H1 (cell line): Measurements from ENCODE around the gene DDN.

Experiments
- CTBP2 ChIP-seq: IDR thresholded peaks from 2 replicates; pipeline ENCODE4 v1.7.0; 2011; ENCODE audit warnings: borderline replicate concordance, mild to moderate bottlenecking, moderate library complexity, mixed read lengths, low read length; ENCODE audit not compliant: insufficient read depth, insufficient read length
- CTCF ChIP-seq, 3 experiments: IDR thresholded peaks; 1 replicate in 2 of 3; 2 replicates in 1 of 3; pipeline versions ENCODE4 v1.5.1 to v1.6.1; 2011; ENCODE audit warnings: low read length in 3 of 3, mild to moderate bottlenecking in 3 of 3, inconsistent platforms in 2 of 3, low read depth in 1 of 3, moderate library complexity in 1 of 3; ENCODE audit not compliant: insufficient read depth in 1 of 3; ENCODE audit errors: control extremely low read depth in 1 of 3
- EP300 ChIP-seq, 2 experiments: IDR thresholded peaks; 1 replicate in 1 of 2; 2 replicates in 1 of 2; pipeline ENCODE4 v1.6.1; 2011 to 2012; ENCODE audit warnings: low read depth in 2 of 2, low read length in 2 of 2, mild to moderate bottlenecking in 2 of 2, borderline replicate concordance in 1 of 2, inconsistent platforms in 1 of 2, moderate library complexity in 1 of 2
- MAX ChIP-seq: IDR thresholded peaks from 2 replicates; pipeline ENCODE4 v1.6.1; 2012; ENCODE audit warnings: inconsistent platforms
- POLR2A ChIP-seq, 2 experiments: IDR thresholded peaks; 1 replicate in 1 of 2; 2 replicates in 1 of 2; pipeline ENCODE4 v1.6.1; 2011; ENCODE audit warnings: low read depth in 2 of 2, low read length in 2 of 2, mild to moderate bottlenecking in 2 of 2; ENCODE audit errors: control extremely low read depth in 1 of 2
- POLR2AphosphoS5 ChIP-seq: IDR thresholded peaks from 2 replicates; pipeline ENCODE4 v1.6.1; 2011; ENCODE audit warnings: low read depth, low read length
- SIX5 ChIP-seq: IDR thresholded peaks from 2 replicates; pipeline ENCODE4 v1.6.1; 2011; ENCODE audit warnings: mild to moderate bottlenecking, low read depth, low read length
- TAF1 ChIP-seq: IDR thresholded peaks from 2 replicates; pipeline ENCODE4 v1.6.1; 2011; ENCODE audit warnings: mild to moderate bottlenecking, low read depth, low read length

GRCh38 chr12:48995086-48995879 is 3.9 kb downstream of the DDN start:
- TF ChIP-seq EP300 (IDR thresholded peaks at IDR 0.05; ENCODE audit: borderline replicate concordance in 1 of 2, low read depth in 2 of 2, low read length in 2 of 2) (peak in 1 of 2 experiments; percentile 47; a peak in 1 of 3 replicates), POLR2AphosphoS5 (no peak), POLR2A (IDR thresholded peaks at IDR 0.05; ENCODE audit: control extremely low read depth in 1 of 2, low read depth in 2 of 2, low read length in 2 of 2) (no peak), TAF1 (peak; percentile 62), CTCF (IDR thresholded peaks at IDR 0.05; ENCODE audit: control extremely low read depth in 1 of 3, insufficient read depth in 1 of 3, low read depth in 1 of 3, low read length in 3 of 3) (peak; percentile 74 to 91 (median 76)), MAX (no peak), SIX5 (no peak), CTBP2 (no peak)
